Activated CD4-positive, alpha-beta T cell treated with anti-CD3 and anti-CD28 coated beads, Interleukin-2, Interleukin-4, amounts not matched to agents 100 ng/mL and 50 ng/mL, durations not matched to agents 16 hours and 8 hours (primary cell): ENCODE data around the gene GTF2I.
"Not testable (repeated sequence)": the region's sequence is repeated elsewhere in the genome, so short reads cannot be mapped to it uniquely, and the experiment has no call there.

ENCODE experiments used
- DNase-seq: peaks from one replicate; pipeline ENCODE4 v3.0.0-alpha.2; 2020; ENCODE audit warnings: low spot score

GTF2I gene

GRCh38 chr7:74779053-74779452, 121.5 kb downstream of the GTF2I start:
- DNase-seq = not testable (repeated sequence)

GRCh38 chr7:74781746-74782145, 124.2 kb downstream of the GTF2I start:
- not testable (repeated sequence) for DNase-seq

- DNase-seq = not testable (repeated sequence)
Observed at GRCh38 chr7:74783595-74783994, 126.1 kb downstream of the GTF2I start.

- peak; percentile 98 for DNase-seq
Observed at GRCh38 chr7:74788369-74789150, 131.0 kb downstream of the GTF2I start.

GRCh38 chr7:74789200-74789736, 131.8 kb downstream of the GTF2I start:
- DNase-seq = not testable (repeated sequence)

- DNase-seq = not testable (repeated sequence)
Observed at GRCh38 chr7:74797848-74798622, 140.5 kb downstream of the GTF2I start.

GRCh38 chr7:74798644-74799043, 141.1 kb downstream of the GTF2I start:
- DNase-seq = peak; percentile 15
